ENCODE measurements around the gene ATG2A. TPM values are rescaled to one million over a fixed set of nuclear protein-coding genes. Genes with fewer than 3 reads are reported as not detected.

Gene ATG2A
- total RNA-seq (2014; rRNA removed; shearing (Covaris generic)) = 12.6 and 16.0 TPM in 2 replicates

DNA sequence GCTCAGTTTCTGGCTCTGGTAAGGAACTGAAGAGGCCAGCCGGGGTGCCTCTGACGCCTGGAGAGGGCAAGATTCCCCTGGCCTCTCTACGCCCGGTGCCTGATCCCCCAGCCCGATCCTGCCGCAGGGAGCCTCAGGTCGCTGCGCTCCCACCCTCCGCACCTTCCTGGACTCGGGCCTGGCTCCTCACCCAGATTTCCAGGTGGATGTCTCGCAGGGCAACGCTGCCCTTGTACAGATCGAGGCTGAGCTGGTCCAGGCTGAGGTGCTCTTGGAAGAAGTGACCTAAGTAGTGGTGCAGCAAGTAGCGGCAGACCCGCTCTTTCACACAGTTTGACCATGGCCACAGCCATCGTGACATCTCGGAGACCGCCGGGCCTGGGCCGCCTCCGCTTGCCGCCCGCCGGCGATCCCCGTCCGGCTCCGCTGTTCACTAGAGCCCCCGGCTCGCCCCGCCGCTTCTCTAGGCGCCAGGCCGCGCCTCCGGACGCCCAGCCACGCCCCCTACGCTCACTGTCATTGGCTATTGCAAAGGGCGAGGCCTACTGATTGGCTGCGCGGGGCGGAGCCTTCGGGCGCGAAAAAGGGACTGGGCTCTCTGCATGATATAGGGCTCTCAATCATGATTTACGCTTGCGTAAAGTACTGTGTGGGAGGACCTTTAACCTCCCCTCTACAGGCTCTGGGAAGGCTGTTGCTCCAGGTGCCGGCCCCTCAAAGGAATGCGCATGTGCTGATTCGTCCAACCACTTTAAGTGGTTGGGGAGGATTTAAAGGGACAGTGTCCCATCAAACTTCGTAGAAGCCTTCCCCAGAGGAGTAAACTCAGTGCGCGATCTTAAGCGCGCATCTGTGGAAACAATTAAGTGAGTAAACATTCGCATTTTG is at the start of gene ATG2A:
Gene ATG2A (minus strand): TSS at position 435 of the 888 bp plus-strand sequence. CDS start 74 bp downstream, at position 361.
- DNase-seq (ENCODE audit: low read depth) = peak; percentile 100

DNA sequence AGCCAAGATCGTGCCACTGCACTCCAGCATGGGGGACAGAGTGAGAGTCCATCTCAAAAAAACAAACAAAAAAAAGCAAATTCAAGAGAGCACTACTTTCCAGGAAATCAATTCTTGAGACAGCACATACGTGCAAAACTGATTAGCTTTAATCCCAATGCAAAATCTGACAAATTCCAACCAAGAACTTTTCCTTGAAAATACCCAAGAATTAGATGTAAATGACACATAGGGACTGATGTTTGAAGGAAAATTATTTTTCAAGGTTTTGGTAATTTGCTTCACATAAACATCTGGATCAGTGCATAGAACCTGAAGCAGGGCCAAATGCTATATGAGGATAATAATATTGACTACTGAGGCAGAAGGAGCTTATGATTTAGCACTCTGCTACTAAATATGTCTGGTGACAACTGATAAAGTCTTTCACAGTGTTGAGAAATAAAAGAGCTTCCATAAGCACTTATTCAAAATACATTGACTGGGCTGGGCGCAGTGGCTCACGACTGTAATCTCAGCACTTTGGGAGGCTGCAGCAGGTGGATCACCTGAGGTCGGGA is 46.1 kb upstream of the ATG2A start:
- DNase-seq (ENCODE audit: low read depth) = no peak

DNA sequence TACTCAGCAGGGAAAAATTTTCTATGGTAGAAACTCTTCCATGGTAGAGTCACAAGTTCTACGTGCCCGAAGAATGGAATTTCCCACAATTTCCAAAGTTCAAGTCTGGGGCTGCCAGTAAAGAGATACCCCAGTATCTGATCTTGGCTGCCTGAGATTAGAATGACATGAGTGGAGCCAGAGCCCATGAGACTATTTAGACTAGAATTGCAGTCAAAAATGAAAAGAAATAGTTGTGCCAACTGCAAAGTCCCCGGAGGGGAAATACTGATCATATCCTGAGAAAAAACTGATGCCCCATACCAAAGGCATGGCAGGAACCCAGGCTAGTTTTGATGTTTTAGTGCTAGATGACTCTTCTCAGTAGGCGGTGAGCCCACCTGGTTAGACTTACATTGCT is 43.7 kb upstream of the ATG2A start:
- DNase-seq (ENCODE audit: low read depth) = peak; percentile 6

DNA sequence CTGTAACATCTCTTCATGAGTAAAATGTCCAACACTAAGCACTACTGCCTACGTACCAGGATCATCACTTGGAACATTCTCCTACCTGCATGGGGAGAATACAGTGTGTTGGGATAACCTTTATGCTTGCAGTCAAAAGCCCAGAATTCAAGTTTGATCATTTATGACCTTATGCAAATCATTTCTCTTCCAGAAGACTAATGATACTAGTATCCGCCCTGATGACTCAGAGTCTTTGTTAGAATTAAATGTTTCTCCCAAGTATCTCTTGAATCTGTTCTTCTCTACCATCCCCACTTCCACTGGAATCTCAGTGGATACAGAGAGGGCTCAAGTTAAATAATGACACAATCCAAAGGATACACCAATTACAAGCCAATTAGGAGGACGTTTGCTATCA is 42.5 kb upstream of the ATG2A start:
- DNase-seq (ENCODE audit: low read depth) = no peak

DNA sequence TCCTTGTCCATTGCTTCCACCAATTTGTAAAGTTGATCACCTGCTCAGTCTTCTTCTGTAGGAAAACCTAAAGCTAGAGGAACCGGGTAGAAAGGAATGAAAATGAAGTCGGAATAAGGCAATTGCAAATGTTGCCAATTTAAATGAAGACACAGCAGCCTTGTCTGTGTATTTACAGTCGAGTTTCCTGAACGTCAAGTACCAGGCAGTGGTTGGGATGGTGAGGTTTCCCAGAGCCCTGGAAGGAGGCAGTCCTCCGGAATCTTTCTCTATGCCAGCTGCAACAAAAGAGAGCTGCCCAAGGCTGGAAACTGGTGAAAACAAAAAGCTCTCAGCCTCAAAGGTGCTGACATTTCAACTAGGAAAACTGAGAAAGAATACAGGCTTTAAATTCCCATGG is 37.2 kb upstream of the ATG2A start:
- no peak for DNase-seq (ENCODE audit: low read depth)

DNA sequence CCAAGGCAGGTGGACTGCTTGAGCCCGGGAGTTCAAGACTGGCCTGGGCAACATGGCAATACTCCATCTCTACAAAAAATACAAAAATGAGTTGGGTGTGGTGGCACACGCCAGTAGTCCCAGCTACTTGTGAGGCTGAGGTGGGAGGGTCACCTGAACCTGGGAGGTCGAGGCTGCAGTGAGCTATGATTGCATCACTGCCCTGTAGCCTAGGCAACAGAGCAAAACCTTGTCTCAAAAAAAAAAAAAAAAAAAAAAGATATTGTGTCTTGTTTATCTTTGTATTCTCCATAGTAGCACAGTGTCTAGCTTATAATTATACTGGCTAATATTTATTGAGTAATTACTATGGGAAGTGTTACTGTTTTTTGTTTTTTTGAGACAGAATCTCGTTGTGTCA is 34.5 kb upstream of the ATG2A start:
- DNase-seq (ENCODE audit: low read depth) = no peak

DNA sequence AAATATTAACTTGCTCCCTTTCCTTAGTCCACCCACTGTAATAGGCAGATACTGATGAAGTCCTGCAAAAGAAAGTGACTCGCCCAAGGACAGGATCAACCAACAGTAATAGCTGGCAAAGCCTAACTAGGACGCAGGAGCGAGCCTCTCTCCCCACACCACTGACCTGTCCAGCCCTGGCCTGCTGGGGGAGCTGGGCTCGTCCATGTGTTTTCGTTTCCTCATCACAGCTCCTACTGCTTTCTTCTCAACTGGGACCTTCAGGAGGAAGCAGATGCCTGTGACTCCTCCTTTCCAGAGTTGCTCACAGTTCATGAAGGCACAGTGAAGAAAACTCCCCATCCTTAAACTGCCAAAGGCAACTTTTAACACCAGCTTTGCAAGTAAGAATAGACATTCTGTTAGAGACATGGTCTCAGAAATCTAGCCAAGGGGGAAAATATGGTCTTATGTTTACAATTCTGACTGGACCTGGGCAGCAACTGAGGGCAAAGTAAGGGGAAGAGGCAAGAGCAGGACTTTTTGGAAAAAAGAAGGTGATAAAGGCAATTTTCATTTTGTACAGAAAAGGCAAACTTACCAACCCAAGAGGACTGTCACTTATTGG is 30.3 kb upstream of the ATG2A start:
- DNase-seq (ENCODE audit: low read depth) = peak; percentile 25

DNA sequence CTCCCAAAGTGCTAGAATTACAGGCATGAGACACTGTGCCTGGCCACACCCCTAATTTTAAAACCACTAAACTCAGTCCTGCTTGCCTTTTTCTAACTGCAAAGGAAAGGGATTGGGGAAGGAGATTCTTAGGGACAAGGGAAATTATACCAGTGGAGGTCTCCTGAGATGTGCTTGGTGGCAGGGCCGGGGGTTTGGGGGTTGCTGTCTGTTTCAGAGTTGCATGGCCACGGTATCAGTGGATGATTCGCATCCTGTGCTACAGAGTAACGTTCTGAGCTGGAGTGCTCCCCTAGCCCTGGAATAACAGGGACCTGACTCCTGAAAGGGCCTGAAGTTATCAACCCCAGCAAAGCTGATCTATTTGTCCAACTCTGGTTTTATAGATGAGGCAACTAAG is 19.5 kb upstream of the ATG2A start:
- no peak for DNase-seq (ENCODE audit: low read depth)

DNA sequence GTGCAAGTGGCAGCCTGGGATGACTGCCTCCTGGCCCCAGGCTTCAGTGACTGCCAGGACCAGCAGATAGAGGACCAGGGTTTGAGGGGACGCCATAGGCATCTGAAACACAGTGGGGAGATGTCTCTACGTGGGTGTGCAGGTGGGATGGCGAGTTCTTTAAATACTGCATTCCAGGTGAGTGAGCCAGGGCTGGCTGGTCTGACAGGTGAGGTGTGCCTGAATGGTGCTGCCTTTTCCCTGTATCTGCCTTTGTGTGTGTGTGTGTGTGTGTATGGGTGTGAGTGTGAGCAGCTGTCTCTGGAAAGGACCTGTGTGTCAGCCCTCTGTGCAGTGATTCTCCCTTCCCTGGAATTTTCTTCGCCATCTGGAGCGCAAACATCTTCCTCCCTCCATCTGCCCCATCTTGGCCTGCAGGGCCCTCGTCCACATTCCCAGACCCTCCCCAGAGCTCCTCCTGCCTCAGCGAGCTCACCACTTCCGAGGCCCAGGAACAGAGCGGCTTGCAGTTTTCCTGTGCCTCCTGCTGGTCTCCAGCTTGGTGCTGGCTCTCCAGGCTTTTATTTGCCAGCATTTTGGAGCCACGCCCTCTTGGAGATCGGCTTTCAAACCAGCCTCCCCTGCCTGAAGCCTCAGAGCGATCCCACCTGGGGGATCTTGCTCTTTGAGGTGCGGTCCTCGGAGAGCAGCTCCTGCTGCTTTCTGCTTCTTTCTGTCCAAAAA is 18.5 kb upstream of the ATG2A start, which contains the start of gene GPHA2:
Gene GPHA2 (minus strand): TSS at position 535 of the 723 bp plus-strand sequence. CDS start 433 bp downstream, at position 102.
- DNase-seq (ENCODE audit: low read depth) = no peak

DNA sequence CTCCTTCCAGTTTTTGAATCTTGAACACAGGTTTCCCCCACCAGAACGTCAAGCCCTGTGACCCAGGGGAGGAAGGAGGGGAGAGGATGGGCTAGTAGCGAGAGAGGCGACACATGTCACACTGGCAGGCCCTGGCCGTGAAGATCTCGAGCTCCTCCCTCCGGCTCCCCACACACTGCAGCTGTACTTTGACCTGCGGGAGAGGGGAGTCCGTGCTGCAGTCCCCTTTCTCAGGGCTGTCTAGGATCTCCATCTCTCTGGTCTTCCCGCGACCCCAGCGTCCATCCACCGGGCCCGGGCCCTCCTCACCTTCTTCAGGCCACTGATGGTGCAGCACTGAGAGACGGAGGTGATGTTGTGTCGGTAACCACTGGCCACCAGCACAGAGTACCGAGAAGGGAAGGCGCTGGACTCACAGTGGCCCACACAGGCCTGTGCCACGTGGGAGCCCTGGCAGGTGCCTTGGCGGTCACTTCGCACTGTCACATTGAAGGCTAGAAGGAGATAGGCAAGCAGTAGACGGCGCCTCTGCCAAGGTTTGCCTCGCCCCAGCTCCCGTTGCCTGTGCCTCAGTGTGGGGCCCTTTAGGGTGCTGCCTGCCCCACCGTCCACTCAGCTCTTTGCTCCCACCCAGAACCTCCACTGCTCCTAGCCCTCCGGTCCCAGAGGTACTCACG is 17.8 kb upstream of the ATG2A start:
- no peak for DNase-seq (ENCODE audit: low read depth)

DNA sequence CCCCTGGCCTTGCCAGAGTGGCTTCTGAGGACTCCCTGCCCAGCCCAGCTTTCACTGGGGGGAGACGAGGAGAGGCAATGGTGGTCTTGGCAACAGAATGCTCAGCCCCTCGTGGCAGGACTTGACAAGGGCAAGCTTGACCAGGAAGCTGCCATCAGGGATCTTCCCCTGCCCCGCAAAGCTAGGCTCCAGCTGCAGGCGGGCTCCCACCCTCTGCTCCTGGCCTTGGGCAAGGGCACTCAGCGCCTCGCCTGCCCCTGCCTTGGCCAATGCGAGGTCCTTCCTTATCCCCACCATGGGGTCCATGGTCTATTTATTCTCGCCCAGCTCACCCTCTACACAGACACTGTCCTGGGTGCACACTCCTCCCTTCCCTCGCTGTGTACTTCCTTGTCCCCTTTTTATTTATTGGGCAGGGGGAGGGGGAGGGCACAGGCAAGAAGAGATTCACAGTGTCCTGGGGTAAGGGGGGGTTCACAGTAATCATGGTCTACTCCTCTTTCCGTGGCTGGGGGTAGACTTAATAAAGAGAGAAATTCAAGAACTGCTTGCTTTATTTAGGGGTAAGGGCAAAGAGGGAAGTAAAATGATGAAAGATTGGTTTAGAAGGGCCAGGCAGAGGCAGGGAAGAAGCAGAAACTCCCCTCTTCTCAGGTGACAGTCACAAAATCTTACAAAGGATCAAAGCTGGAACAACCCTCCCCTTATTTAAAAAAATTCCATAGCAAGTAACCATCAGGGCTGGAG is 17.1 kb upstream of the ATG2A start:
- DNase-seq (ENCODE audit: low read depth) = no peak

DNA sequence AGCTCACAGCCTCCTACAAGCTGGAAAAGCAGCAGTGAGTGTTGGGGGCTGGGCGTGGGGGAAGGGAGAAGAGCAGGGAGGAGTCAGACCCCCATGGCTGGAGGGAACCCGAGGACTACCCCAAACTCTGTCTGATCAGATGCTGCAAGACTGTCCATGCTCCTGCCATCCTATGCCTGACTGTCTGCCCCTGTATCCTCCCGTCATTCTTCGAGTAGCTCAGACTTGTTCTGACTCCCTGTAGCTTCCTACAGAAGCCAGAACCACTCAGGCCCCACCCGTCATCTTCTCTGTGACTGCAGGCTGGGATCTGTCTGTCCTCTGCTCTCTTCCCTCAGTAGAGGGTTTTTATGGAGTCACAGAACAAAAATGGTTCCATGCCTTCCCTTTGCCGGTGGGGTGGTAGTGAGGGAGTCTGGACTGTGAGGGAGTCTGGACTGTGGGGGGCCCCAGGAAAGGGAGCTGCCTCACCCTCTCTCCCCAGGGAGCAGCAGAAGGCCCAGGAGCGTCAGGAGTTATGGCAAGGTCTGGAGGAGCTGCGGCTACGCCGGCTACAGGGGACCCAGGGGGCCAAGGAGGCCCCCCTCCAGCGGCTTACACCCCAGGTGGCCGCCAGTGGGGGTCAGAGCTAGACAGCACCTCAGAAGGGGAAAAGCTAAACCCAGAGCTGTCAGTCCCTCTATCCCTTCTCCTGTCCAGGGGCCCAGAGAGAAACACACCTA is 16.4 kb upstream of the ATG2A start:
- DNase-seq (ENCODE audit: low read depth) = no peak

DNA sequence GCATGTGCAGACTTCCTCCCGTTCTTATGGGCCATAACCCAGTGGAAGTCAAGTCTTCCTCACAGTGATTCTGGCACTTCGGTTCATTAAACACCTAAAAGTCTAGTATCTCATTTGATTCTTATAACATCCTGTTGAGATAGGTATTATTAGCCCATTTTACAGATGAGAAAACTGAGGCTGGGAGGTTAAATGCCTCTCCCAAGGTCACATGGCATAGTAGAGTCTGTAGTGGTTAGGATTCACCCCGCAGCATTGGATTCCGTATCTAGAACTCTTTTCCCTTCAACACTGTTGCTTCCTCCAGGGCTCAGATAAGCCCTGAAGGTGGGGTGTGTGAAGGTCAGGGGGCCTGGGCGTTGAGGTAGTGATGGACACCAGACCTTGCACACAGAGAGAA is 15.3 kb upstream of the ATG2A start:
- DNase-seq (ENCODE audit: low read depth) = no peak

DNA sequence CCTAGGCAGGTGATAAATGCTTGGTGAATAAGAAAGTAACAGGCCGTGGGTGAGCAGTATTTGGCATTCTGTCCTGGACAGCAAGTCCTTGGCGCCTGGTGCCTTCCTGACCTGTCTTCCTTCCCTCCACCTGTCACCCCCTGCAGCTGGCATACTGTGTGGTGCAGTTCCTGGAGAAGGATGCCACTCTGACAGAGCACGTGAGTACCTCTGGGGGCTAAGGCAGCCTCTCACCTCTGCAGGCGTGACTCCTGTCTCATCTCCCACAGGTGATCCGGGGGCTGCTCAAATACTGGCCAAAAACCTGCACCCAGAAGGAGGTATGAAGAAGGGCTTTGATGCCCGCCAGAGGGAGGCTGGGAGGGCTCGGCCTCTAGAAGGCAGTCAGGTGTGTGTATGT is 14.3 kb upstream of the ATG2A start:
- no peak for DNase-seq (ENCODE audit: low read depth)

DNA sequence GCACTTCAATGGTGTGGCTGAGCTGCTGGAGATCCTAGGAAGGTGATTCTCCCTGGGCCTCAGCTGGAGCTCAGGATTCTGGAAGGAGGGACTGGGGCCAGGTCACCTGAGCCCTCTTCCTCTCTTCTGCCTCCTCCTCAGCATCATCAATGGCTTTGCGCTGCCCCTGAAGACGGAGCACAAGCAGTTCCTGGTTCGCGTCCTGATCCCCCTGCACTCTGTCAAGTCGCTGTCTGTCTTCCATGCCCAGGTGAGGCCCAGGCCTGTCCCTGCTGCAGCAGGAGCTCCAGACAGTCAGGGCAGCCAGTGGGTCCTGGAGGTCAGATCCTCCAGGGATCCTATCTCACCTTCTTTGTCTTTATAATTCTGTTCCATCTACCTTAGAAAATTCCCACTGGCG is 13.3 kb upstream of the ATG2A start:
- no peak for DNase-seq (ENCODE audit: low read depth)

DNA sequence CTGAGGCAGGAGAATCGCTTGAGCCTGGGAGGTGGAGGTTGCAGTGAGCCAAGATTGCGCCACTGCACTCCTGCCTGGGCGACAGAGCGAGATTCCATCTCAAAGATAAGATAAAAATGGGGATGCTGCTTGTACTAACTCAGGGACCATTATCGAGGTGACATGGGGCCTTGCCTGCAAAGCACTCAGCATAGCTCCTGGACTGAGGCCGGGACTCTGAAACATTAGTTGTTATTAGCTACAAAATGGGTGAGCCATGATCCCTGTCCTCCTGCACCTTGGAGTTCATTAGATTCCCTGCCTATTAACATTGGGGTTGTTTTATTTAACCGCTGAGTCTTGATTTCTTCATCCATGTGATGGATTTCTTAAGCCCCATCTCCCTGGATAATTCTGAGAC is 12.6 kb upstream of the ATG2A start:
- no peak for DNase-seq (ENCODE audit: low read depth)

DNA sequence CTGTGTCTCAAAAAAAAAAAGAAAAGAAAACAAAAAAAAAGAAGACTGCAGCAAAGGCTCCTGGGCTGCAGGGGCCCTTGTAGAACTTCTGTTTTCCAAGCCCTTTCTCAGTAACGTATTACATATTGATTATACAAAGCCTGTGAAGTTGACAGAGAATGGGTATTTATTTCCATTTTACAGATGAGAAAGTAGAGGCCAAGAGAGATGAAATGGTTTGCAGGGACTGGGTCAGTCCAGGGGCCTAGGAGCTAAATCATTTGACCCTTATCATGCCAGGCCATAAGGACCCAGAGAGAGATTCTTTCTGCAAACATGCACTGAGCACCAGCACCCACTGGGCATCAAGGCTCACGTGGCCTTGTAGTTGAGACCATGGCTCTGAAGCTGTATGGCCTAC is 11.9 kb upstream of the ATG2A start:
- DNase-seq (ENCODE audit: low read depth) = no peak

DNA sequence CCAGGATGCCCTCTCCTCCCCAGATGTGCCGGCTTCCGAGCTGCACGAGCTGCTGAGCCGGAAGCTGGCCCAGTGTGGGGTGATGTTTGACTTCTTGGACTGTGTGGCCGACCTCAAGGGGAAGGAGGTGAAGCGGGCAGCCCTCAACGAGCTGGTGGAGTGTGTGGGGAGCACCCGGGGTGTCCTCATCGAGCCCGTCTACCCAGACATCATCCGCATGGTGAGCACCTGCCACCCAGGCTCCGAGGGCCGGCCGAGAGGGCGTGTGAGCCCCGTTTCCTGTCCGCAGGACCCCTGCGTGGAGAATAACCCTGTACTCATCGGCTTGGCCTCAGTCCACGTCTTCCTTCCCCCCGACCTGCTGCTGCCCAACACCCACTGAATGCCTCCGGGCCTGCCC is 9.7 kb upstream of the ATG2A start:
- DNase-seq (ENCODE audit: low read depth) = no peak

DNA sequence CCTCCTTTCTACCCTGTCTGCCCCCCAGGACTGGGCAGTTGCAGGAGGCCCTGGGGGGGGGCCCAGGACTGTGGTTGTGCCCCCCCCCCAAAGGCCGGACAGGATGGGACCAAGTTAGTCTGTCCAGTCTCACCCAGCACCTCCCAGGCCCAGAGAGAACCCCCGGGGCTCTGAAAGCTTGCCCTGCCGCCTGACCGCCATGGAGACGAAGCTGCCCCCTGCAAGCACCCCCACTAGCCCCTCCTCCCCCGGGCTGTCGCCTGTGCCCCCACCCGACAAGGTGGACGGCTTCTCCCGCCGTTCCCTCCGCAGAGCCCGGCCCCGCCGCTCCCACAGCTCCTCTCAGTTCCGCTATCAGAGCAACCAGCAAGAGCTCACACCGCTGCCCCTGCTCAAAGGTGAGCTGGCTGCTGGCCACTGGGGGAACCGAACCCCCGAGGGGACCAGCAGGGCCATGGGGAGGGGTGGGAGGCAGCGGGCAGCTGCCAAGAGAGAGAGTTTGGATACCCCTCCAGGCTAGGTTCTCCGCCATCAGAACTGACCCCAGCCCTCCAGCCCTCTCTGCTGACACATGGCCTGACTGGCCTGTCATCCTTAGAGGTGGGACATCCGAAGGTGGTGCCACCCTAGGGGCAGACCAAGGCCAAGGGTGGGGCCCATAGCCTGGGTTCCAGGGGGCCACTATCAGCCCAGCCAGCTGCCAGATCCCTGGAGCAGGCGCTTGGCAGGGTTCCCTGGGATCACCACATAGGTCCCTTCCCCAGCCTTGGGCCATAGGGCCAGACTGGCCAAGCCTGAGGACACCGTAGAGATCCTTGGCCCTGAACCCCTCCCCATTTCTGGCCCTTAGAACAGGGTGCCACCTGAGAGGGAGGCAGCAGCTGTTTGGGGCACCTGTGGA is 8.8 kb upstream of the ATG2A start:
- DNase-seq (ENCODE audit: low read depth) = no peak
